Caco-2 (cell line): ENCODE measurements around the gene DNAJC10. TPM values are rescaled to one million over a fixed set of nuclear protein-coding genes. Genes with fewer than 3 reads are reported as not detected.
"Not testable (repeated sequence)": the region's sequence is repeated elsewhere in the genome, so short reads cannot be mapped to it uniquely, and the experiment has no call there.

ENCODE experiments used
- BruUV-seq: library from RNA; stranded (reverse); fragments of 400-500 nt; replicated peaks from 2 replicates; lab custom pipeline; 2021; lab: Mats Ljungman, UMichigan
- CTCF ChIA-PET: fragments of 300-600 bp; sonication (Branson Sonifier 250); formaldehyde crosslinking; loops from one replicate; lab custom pipeline; 2022; ENCODE audit warnings: antibody characterized with exemption; lab: Charles Lee
- POLR2A ChIA-PET: fragments of 300-600 bp; sonication (Branson Sonifier 250); formaldehyde crosslinking; loops from one replicate; lab custom pipeline; 2022; ENCODE audit warnings: antibody characterized with exemption; lab: Charles Lee
- DNase-seq, 2 experiments: peaks; one replicate each; pipeline versions ENCODE4 v3.0.0 to v3.0.0-alpha.2; 2020 to 2022
- H3K27me3 ChIP-seq: replicated peaks from 2 replicates; pipeline ENCODE4 v1.6.0; 2011; ENCODE audit warnings: low read length; ENCODE audit not compliant: control insufficient read depth, insufficient read depth
- H3K36me3 ChIP-seq: 2 replicates; pipeline ENCODE4 v1.5.1; 2011; ENCODE audit warnings: low read length; ENCODE audit not compliant: control insufficient read depth, insufficient read depth
- H3K4me1 ChIP-seq: fragments of 250-450 bp; sonication (Bioruptor Pico); 2 replicates; pipeline ENCODE4 v1.5.1; 2020; ENCODE audit warnings: mild to moderate bottlenecking
- H3K4me3 ChIP-seq: 2 replicates; pipeline ENCODE4 v1.5.1; 2011; ENCODE audit warnings: low read depth, mild to moderate bottlenecking, control low read depth, low read length
- H3K9me3 ChIP-seq: fragments of 250-450 bp; sonication (Bioruptor Pico); 2 replicates; pipeline ENCODE4 v1.5.1; 2020; ENCODE audit warnings: mild to moderate bottlenecking, moderate library complexity
- H3K27ac Mint-ChIP-seq: one replicate; pipeline ENCODE4 v1.8.0; 2022; ENCODE audit warnings: mixed read lengths; ENCODE audit not compliant: unreplicated experiment
- H3K27me3 Mint-ChIP-seq: one replicate; pipeline ENCODE4 v1.8.0; 2022; ENCODE audit warnings: mixed read lengths; ENCODE audit not compliant: insufficient read depth, unreplicated experiment
- H3K36me3 Mint-ChIP-seq: one replicate; pipeline ENCODE4 v1.8.0; 2022; ENCODE audit warnings: mild to moderate bottlenecking, mixed read lengths; ENCODE audit not compliant: insufficient read depth, unreplicated experiment
- H3K4me1 Mint-ChIP-seq: one replicate; pipeline ENCODE4 v1.8.0; 2022; ENCODE audit warnings: low read depth, mixed read lengths; ENCODE audit not compliant: unreplicated experiment
- H3K4me3 Mint-ChIP-seq: one replicate; pipeline ENCODE4 v1.8.0; 2022; ENCODE audit warnings: mild to moderate bottlenecking, moderate library complexity, mixed read lengths; ENCODE audit not compliant: unreplicated experiment
- H3K9me3 Mint-ChIP-seq: one replicate; pipeline ENCODE4 v1.8.0; 2022; ENCODE audit warnings: mixed read lengths; ENCODE audit not compliant: unreplicated experiment
- intact Hi-C: fragments of 100-400 bp; cut with micrococcal nuclease; formaldehyde crosslinking; loops from one replicate; pipeline ENCODE4 v1.10.0; 2022; ENCODE audit not compliant: unreplicated experiment
- total RNA-seq: library from RNA; stranded (reverse); gene quantifications from 2 replicates; pipeline ENCODE4 v1.2.3, GENCODE V29; 2022
- TF ChIP-seq, protein P1 (sequence below), 2 experiments: fragments of 200-600 bp in 1 of 2; IDR thresholded peaks; 1 replicate in 1 of 2; 2 replicates in 1 of 2; pipeline versions ENCODE4 v1.5.1 to v1.8.0; 2011 to 2022; ENCODE audit warnings: antibody characterized with exemption in 1 of 2, control low read depth in 1 of 2, inconsistent platforms in 1 of 2, low read depth in 1 of 2, low read length in 1 of 2, mild to moderate bottlenecking in 1 of 2, moderate library complexity in 1 of 2; ENCODE audit not compliant: insufficient read depth in 1 of 2, severe bottlenecking in 1 of 2, unreplicated experiment in 1 of 2

DNAJC10 gene
- total RNA-seq, 1 experiment from 2014 or later: 109 TPM

DNA sequence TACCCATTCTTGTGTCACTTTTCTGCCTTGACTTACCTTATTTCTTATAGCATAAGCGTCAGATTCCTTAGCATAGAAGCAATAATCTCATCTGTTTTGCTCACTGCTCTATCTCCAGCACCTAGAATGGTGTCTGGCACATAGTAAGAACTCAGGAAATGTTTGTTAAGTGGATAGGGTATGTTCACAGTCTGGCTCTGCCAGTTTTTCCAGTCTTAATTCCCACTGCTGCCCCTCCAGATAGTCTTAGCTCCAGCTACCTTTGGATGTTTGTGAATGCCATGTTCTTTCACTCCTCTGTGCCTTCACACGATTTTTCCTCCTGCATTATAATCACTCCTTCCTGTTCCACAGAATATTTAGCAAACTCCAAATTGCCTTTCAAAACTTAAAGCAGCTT lies 29.0 kb downstream of the DNAJC10 start:
- no peaks in the 10 kb centered on the region for H3K27me3 Mint-ChIP-seq
- H3K36me3 ChIP-seq: no peaks in the 10 kb centered on the region
- H3K4me1 Mint-ChIP-seq: peaks cover 9% of the 10 kb centered on the region
- ChIA-PET POLR2A (no interaction called here), CTCF (interaction anchor here (0.6 kb wide), 1 partner anchor 10 kb away, joined by 3 read pairs; no protein-coding TSS in a partner anchor)
- H3K9me3 Mint-ChIP-seq: no peaks in the 10 kb centered on the region
- H3K27me3 ChIP-seq: no peaks in the 10 kb centered on the region
- no peak overlapping the region for H3K4me3 ChIP-seq
- peaks cover 15% of the 10 kb centered on the region for H3K36me3 Mint-ChIP-seq
- no peak for DNase-seq
- TF ChIP-seq, protein P1, sequence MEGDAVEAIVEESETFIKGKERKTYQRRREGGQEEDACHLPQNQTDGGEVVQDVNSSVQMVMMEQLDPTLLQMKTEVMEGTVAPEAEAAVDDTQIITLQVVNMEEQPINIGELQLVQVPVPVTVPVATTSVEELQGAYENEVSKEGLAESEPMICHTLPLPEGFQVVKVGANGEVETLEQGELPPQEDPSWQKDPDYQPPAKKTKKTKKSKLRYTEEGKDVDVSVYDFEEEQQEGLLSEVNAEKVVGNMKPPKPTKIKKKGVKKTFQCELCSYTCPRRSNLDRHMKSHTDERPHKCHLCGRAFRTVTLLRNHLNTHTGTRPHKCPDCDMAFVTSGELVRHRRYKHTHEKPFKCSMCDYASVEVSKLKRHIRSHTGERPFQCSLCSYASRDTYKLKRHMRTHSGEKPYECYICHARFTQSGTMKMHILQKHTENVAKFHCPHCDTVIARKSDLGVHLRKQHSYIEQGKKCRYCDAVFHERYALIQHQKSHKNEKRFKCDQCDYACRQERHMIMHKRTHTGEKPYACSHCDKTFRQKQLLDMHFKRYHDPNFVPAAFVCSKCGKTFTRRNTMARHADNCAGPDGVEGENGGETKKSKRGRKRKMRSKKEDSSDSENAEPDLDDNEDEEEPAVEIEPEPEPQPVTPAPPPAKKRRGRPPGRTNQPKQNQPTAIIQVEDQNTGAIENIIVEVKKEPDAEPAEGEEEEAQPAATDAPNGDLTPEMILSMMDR (IDR thresholded peaks at IDR 0.05; ENCODE audit: insufficient read depth in 1 of 2, low read depth in 1 of 2, low read length in 1 of 2, severe bottlenecking in 1 of 2, unreplicated experiment in 1 of 2): no peak
- no peaks in the 10 kb centered on the region for H3K4me1 ChIP-seq
- no peaks in the 10 kb centered on the region; the same call in 1 of the 2 replicates for H3K9me3 ChIP-seq
- no peak overlapping the region for H3K4me3 Mint-ChIP-seq
- intact Hi-C loops: no loop called here
- BruUV-seq: no TSS peak
- H3K27ac Mint-ChIP-seq: no peak overlapping the region

DNA sequence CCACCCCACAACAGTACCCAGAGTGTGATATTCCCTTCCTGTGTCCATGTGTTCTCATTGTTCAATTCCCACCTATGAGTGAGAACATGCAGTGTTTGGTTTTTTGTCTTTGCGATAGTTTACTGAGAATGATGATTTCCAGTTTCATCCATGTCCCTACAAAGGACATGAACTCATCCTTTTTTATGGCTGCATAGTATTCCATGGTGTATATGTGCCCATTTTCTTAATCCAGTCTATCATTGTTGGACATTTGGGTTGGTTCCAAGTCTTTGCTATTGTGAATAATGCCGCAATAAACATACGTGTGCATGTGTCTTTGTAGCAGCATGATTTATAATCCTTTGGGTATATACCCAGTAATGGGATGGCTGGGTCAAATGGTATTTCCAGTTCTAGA lies 29.8 kb downstream of the DNAJC10 start:
- intact Hi-C loops, CTCF ChIA-PET, H3K27me3 ChIP-seq, H3K4me3 Mint-ChIP-seq, H3K9me3 Mint-ChIP-seq, H3K27ac Mint-ChIP-seq, BruUV-seq, H3K27me3 Mint-ChIP-seq, POLR2A ChIA-PET, DNase-seq, H3K9me3 ChIP-seq, H3K4me1 Mint-ChIP-seq, H3K36me3 ChIP-seq, H3K4me1 ChIP-seq, H3K4me3 ChIP-seq: not testable (repeated sequence)
- H3K36me3 Mint-ChIP-seq: peaks cover 15% of the 10 kb centered on the region

DNA sequence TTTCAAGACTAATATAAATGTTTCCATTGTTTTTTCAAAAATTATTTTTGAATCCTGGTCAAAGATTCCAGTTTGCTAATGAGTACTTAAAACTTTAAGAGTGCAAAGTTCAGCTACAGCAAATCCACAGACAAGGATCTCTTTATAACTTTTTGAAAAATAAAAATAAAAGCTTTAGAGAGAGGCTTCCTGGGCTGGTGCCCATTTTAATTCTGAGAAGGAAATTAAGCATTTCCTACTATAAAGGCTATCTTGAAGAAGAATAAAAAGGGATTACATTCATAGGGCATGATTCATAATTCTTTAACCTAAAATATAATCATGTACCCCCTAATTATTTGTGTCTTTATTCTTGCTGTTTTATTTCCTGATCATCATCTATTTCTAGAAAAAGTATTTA lies 38.2 kb downstream of the DNAJC10 start:
- intact Hi-C loops: no loop called here
- H3K36me3 ChIP-seq: no peaks in the 10 kb centered on the region

More for the DNA sequence above, 38.2 kb downstream of the DNAJC10 start:
- Histone ChIP-seq H3K9me3 (no peaks in the 10 kb centered on the region), H3K4me3 (no peak overlapping the region), H3K27me3 (no peaks in the 10 kb centered on the region), H3K4me1 (no peaks in the 10 kb centered on the region)
- POLR2A ChIA-PET: no interaction called here
- Mint-ChIP-seq H3K27me3 (no peaks in the 10 kb centered on the region), H3K4me1 (no peaks in the 10 kb centered on the region), H3K9me3 (no peaks in the 10 kb centered on the region), H3K36me3 (peaks cover 32% of the 10 kb centered on the region), H3K4me3 (no peak overlapping the region), H3K27ac (no peak overlapping the region)
- DNase-seq: no peak
- TF ChIP-seq, protein P1 (IDR thresholded peaks at IDR 0.05; ENCODE audit: insufficient read depth in 1 of 2, low read depth in 1 of 2, low read length in 1 of 2, severe bottlenecking in 1 of 2, unreplicated experiment in 1 of 2): no peak
- CTCF ChIA-PET: interaction anchor here (0.6 to 1.0 kb wide), 2 partner anchors 13 to 340 kb away, joined by 3 read pairs; no protein-coding TSS in a partner anchor
- BruUV-seq: no TSS peak
